HG03175 (cell line): ENCODE data around the gene SPANXB1.
"Not testable (repeated sequence)": the region's sequence is repeated elsewhere in the genome, so short reads cannot be mapped to it uniquely, and the experiment has no call there.

Experiments used
- ATAC-seq: cut with Tn5 transposase; IDR thresholded peaks from one replicate; pipeline ENCODE4 v1.9.1; 2021; ENCODE audit warnings: mild to moderate bottlenecking, moderate library complexity; ENCODE audit not compliant: unreplicated experiment

Gene SPANXB1, protein sequence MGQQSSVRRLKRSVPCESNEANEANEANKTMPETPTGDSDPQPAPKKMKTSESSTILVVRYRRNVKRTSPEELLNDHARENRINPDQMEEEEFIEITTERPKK

GRCh38 chrX:141002568-141002967 is at the start of gene SPANXB1:
SPANXB1 (plus strand) TSS chrX:141002594; CDS start chrX:141002694, 100 bp downstream.
- not testable (repeated sequence) for ATAC-seq

DNA sequence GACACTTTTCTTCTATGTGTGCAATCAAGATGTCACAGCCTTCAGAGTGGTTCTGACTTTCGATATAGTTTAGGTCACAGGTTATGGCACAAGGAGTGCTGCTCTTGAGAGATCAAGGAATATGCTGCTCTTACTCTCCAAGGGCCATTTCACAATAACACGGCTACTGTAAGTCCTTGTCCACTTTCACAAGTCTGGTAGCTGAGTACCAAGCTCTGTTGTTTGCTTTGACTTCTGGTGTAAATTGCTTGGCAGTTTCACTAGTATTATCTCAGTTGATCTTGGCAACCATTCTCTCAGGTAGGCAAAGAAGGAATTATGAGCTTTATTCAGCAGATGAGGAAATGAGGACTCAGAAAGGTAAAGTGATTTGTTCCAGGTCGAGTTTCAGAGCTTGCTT is 35.4 kb upstream of the SPANXB1 start:
- ATAC-seq: no peak

DNA sequence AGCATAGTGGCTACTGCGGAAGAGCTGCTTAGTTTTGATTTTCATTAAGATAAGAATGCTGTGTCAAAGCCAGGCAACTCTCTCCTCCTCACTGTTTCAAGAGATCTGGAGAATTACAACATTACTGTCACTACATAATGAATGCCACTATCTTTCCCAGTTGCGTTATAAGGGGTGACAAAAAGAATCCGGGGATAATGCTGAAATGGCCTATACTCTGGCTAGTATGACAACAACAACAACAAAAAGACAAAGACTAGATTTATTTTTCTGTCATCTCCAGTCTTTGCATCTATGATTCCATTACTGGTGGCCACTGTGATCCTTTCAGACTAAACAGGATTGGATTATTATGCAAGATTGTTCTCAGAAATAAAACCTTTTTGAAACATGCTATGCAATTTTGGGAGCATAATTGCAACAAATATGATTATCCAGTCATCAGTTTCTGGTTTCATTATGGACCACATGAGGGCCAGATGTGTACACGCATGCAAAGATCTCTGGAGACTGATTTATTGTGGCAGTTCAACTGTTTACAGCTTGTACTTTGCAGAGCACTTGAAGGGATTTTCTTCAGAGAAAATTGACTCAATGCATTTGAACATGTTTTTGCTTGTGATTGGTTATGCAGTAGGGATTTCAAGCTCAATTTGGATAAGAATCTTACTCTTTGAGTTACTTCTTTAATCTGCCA is 31.1 kb upstream of the SPANXB1 start:
- ATAC-seq: no peak

DNA sequence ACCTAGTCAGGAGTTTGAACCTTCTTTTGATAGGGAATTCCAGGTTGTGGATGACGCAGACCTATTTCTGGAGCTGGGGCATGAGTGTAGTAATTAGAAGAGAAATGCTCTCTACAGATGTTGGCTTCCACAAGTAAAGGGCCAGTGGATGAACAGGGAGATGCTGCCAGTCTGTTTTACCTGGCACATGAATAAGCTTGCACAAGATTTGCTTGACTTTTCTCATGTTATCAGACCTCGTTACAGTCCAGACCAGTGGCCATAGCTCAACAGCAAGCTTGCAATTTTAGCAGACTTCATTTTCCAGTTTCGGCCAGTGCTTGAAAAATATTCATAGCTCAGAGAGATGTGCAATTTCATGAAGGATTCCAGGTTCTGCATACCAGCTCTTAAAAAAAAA is 26.9 kb upstream of the SPANXB1 start:
- no peak for ATAC-seq

DNA sequence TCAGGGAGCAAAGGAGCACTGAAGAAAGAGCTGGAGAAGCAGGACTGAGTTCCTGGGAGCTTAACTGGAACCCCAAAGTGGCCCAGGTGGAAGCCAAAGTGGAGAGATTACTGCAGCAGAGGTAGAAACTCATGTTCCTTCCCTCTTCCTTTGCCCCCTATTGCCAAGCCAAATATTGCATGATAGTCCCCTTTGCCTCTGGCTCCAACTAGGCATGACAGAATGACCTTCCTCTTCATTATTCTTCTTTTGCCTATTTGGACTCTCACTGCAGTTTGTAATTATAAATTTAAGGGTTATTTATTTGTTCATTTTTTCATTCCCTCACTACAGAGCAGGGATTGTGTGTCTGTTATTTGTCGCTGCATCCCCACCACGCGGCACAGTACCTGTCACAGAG is 22.1 kb upstream of the SPANXB1 start:
- ATAC-seq: no peak

DNA sequence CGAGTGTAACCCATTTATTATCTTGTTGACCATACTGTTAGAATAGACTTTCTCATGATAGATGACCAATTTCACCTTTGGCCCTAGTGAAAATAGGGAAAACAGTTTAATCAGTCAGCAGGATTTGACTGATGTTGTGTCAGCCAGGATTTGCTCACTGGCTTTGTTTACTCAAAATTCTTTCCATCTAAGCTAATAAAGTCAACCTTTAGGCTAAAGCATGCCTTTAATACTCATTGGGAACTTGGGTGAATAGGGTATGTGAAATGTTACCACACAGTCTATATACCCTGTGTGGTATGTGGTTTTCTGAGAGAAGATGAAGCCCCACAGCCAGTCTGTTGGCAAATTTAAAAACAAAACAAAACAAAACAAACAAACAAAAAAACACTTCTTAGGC is 18.7 kb upstream of the SPANXB1 start:
- ATAC-seq: no peak

DNA sequence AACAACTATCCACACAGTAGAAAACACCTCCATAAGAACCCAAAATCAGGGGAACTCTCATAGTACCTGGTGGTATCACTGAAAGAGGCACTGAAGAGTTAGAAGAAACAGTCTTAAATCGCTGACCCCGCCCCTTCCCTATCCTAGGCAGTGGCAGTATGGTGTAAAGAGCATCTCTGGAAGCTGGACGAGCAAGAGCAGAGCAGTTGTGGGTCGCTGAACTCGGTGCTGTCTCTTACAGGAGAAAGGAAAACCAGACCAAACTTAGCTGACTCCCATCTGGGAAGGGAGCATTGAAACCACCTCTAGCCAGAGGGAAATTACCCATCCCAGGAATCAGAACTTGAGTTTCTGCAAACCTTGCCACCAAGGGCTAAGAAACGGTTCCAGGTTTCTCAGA is 2.8 kb downstream of the SPANXB1 start:
- ATAC-seq: not testable (repeated sequence)

- ATAC-seq: not testable (repeated sequence)
Observed at GRCh38 chrX:141044246-141044645, 41.9 kb downstream of the SPANXB1 start.

- ATAC-seq: not testable (repeated sequence)
Observed at GRCh38 chrX:141049878-141050277, 47.5 kb downstream of the SPANXB1 start.

DNA sequence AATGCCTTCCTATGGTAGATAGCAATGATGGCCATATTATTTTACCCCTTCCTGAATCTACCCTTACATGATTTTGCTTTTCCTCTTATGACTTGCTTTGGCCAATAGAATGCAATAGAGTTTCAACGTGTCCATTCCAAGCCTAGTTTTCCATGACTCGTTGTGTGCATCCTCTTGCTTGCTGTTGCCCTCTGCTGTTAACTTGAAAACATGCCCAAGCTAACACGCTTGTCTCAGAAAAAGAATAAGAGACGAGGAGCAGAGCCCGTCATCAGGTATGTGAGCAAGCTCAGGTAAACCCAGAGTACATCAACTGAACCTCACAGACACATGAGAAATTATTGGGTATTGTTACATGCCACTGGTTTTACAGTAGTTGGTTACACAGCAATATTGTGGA is 49.7 kb downstream of the SPANXB1 start:
- not testable (repeated sequence) for ATAC-seq
